AG04450 (cell line): ENCODE results near the gene COL20A1. TPM values are rescaled to one million over a fixed set of nuclear protein-coding genes. Genes with fewer than 3 reads are reported as not detected.

Experiments used
- CTCF ChIA-PET: fragments of 300-600, 350-600 bp; formaldehyde crosslinking; extraction: SDS; loops from one replicate; lab custom pipeline; 2022; ENCODE audit warnings: antibody characterized with exemption, inconsistent platforms; lab: Charles Lee
- POLR2A ChIA-PET: fragments of 350-600 bp; formaldehyde crosslinking; extraction: SDS; loops from one replicate; lab custom pipeline; 2021; ENCODE audit warnings: antibody characterized with exemption, inconsistent platforms; lab: Yijun Ruan, JAX
- DNase-seq: peaks from one replicate; pipeline ENCODE4 v3.0.0-alpha.2; 2011; ENCODE audit warnings: low read depth, low spot score
- H3K27ac ChIP-seq: one replicate; pipeline ENCODE4 v1.5.1; 2012; ENCODE audit warnings: low read depth, low read length, control low read depth
- H3K27me3 ChIP-seq: one replicate; pipeline ENCODE4 v1.6.0; 2012; ENCODE audit warnings: low read length; ENCODE audit not compliant: control insufficient read depth, insufficient read depth
- H3K4me3 ChIP-seq: 2 replicates; pipeline ENCODE4 v1.5.1; 2011; ENCODE audit warnings: mild to moderate bottlenecking, low read depth, low read length, control low read depth
- H3K9me3 ChIP-seq: 2 replicates; pipeline ENCODE4 v1.5.1; 2012; ENCODE audit warnings: low read length; ENCODE audit not compliant: control insufficient read depth, insufficient read depth
- polyA plus RNA-seq: library from polyadenylated mRNA; depleted of rRNA; stranded (reverse); fragments of >200 nt; gene quantifications from 2 replicates; pipeline ENCODE4 v1.2.3, GENCODE V29; 2011
- TF ChIP-seq, protein P1 (sequence below): IDR thresholded peaks from 2 replicates; pipeline ENCODE4 v1.5.1; 2011; ENCODE audit warnings: low read depth, low read length, control low read depth, inconsistent platforms

Gene COL20A1
- polyA plus RNA-seq, 1 experiment: not detected

DNA sequence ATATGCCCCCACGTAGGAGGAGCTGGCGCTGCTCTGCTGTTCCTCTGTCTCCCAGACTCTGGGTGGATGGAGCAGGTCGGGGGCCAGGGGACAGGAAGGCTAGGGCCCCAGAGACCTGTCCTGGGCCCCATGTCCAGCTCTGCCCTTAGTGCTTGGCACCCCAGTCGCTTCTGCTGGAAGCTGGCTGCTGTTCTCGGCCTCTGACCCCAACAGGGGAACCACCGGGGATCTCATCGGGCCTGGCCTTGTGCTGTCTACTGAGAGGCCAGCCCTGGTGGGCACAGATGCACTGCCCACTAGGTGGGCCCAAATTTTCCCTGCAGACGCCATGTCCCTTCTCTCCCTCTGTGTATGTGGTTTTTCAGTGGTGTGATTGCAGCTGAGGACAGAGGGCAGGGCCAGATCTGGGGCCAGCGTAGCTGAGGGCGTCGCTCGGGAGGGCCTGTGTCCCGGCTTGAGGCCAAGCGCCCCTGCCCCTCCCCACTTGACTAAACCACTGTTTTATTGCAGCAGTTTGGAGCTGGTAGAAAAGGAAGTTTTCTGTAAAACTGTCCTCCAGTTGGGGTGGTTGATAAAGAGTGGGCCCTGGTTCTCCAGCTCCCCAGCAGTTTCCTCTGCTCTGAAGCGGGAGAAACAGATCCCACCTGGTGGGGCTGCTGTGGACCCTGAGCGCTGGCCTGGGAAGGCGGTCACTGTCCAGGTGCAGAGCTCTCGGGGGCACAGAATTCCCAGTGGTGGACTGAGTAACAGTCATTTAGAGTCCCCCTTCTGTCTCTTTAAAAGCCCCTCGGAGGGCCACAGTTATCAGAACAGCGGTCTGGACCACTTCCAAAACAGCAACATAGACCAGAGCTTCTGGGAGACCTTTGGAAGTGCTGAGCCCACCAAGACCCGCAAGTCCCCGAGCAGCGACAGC, 5.9 kb upstream of the COL20A1 start:
- no peak for DNase-seq
- H3K27me3 ChIP-seq: no peaks in the 10 kb centered on the region
- ChIA-PET CTCF (interaction anchor here (1.1 kb wide), 1 partner anchor 64 kb away, joined by 3 read pairs; no protein-coding TSS in a partner anchor), POLR2A (interaction anchor here (0.6 kb wide), 2 partner anchors 8 to 362 kb away, joined by 3 to 8 read pairs; no protein-coding TSS in a partner anchor)
- TF ChIP-seq, protein P1, sequence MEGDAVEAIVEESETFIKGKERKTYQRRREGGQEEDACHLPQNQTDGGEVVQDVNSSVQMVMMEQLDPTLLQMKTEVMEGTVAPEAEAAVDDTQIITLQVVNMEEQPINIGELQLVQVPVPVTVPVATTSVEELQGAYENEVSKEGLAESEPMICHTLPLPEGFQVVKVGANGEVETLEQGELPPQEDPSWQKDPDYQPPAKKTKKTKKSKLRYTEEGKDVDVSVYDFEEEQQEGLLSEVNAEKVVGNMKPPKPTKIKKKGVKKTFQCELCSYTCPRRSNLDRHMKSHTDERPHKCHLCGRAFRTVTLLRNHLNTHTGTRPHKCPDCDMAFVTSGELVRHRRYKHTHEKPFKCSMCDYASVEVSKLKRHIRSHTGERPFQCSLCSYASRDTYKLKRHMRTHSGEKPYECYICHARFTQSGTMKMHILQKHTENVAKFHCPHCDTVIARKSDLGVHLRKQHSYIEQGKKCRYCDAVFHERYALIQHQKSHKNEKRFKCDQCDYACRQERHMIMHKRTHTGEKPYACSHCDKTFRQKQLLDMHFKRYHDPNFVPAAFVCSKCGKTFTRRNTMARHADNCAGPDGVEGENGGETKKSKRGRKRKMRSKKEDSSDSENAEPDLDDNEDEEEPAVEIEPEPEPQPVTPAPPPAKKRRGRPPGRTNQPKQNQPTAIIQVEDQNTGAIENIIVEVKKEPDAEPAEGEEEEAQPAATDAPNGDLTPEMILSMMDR: no peak
- no peak overlapping the region for H3K4me3 ChIP-seq
- no peak overlapping the region for H3K27ac ChIP-seq
- H3K9me3 ChIP-seq: no peaks in the 10 kb centered on the region

DNA sequence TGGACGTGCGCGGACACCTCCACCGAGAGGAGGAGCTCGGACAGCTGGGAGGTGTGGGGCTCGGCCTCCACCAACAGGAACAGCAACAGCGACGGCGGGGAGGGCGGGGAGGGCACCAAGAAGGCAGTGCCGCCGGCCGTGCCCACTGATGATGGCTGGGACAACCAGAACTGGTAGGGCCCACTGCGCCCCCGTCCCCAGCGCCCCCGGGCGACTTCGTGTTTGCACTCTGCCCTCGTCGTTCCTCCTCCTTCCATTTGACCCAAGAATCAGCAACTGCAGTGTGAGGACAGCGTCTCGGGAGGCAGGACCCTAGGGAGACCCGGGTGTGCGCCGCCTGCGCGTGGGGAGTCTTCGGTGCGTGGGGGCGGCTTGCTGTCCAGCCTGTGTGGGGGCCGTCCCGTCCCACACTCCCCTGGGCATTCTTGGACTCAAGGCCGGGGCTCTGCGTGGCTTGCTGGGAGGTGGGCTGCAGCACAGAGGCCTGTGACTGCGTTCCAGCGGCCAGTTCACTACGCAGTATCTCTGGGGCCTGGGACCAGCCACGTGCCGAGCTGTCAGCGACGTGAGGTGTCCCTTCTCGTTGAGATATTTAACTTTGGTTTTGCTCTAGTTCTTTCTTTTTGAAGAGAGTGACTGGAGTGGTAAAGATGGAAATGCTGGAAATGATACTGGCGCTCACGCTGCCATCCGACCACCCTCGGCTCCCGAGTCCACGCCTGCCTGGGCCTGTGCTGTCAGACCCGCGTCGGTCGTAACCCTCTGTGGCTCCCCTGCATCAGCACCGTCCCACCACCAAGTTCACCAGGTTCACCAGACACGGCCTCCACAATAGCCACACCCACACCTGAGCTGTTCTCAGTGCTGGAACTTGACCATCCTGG, 5.0 kb upstream of the COL20A1 start:
- TF ChIP-seq, protein P1: no peak
- Histone ChIP-seq H3K9me3 (no peaks in the 10 kb centered on the region), H3K27ac (no peak overlapping the region), H3K27me3 (no peaks in the 10 kb centered on the region), H3K4me3 (no peak overlapping the region)
- POLR2A ChIA-PET: interaction anchor here (0.6 to 0.7 kb wide), 2 partner anchors 9 to 16 kb away, joined by 3 read pairs; partner anchors contain the start of gene ARFGAP1
- CTCF ChIA-PET: interaction anchor here (1.1 kb wide), 1 partner anchor 65 kb away, joined by 3 read pairs; no protein-coding TSS in a partner anchor
- DNase-seq: no peak

DNA sequence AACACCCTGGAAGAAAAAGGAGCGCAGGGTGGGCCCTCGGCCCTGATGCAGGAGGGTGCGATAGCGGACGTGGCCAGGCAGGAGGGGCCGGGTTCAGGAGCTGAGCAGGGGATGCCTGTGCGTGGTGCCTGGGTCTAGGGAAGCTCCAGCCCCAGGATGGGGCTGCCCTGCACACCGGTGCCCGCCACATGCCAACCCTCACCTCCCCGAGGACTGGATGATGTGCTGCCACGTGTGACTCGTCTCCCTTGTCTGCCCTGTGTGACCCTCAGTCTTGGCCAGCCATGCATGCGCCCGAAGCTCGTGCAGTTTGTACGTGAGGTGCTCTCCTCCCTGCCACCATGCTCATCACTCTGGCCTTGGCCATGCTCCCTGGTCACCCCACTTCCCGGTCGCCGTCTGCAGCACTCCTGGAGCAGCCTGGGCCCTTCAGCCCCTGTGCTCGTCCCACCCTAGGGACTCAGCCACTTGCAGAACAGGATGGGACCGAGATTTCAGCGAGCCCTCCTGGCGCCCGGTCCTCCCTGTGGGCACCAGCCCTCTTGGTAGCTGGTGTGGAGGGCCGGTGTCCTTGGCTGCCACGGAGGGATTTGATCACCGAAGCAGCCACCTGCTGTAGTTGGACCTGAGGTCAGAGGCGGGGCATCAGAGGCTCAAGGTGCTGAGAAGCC, 4.3 kb upstream of the COL20A1 start:
- no peak for DNase-seq
- CTCF ChIA-PET: no interaction called here
- POLR2A ChIA-PET: interaction anchor here (0.7 kb wide), 1 partner anchor 16 kb away, joined by 3 read pairs; the partner anchor contains the start of gene ARFGAP1

DNA sequence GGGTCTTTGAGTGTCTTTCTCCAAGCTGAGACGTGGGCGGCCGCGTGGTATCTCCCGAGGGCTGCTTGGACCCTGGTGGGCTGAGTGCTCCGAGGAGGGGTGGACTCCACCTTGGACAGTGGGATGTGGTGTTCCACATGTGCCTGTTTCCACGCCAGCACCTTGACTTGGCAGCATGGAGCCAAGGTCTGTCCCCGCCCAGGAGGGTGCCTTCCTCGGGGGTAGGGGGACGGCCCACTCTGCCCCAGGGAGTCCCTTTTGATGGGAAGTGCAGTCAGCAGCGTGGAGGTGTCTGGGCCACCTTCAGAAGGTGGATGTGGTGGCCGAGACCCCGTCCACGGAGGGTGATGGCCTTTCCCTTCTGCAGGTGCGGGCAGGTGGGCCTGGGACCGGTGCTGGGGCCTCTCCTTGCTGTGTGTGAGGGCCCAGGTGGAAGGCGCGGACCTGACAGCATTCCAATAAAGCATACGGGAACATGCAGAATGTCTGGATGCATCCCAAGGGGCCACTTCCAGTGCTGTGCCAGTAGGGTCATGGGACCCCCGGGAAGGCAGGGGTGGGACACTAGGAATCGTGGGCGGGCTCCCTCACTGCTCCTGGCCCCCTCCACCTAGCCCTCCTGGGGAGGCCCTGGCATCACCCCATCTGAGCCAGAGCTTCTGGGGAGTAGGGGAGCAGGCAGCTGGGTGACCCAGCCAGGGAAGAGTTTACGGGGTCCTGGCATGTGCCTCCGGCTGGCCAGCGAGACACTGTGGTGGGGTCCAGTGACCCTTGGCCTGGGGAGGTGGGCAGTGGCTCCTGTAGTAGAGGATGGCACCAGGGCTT, 3.5 kb upstream of the COL20A1 start:
- TF ChIP-seq, protein P1: no peak
- no peaks in the 10 kb centered on the region for H3K9me3 ChIP-seq
- H3K27me3 ChIP-seq: peaks cover 4% of the 10 kb centered on the region
- POLR2A ChIA-PET: no interaction called here
- DNase-seq: no peak
- CTCF ChIA-PET: no interaction called here
- no peak overlapping the region for H3K4me3 ChIP-seq
- no peak overlapping the region for H3K27ac ChIP-seq

More for the DNA sequence above, 4.3 kb upstream of the COL20A1 start:
- no peaks in the 10 kb centered on the region for H3K9me3 ChIP-seq
- TF ChIP-seq, protein P1: no peak
- H3K27ac ChIP-seq: no peak overlapping the region
- H3K4me3 ChIP-seq: no peak overlapping the region
- H3K27me3 ChIP-seq: no peaks in the 10 kb centered on the region
